GM15510 (cell line): ENCODE results near the gene SOX15.

Source experiments
- POLR2A ChIP-seq: IDR thresholded peaks from 3 replicates; pipeline ENCODE4 v1.6.1; 2011; ENCODE audit warnings: borderline replicate concordance; ENCODE audit not compliant: insufficient read length; ENCODE audit errors: extremely low read depth

Gene SOX15

DNA sequence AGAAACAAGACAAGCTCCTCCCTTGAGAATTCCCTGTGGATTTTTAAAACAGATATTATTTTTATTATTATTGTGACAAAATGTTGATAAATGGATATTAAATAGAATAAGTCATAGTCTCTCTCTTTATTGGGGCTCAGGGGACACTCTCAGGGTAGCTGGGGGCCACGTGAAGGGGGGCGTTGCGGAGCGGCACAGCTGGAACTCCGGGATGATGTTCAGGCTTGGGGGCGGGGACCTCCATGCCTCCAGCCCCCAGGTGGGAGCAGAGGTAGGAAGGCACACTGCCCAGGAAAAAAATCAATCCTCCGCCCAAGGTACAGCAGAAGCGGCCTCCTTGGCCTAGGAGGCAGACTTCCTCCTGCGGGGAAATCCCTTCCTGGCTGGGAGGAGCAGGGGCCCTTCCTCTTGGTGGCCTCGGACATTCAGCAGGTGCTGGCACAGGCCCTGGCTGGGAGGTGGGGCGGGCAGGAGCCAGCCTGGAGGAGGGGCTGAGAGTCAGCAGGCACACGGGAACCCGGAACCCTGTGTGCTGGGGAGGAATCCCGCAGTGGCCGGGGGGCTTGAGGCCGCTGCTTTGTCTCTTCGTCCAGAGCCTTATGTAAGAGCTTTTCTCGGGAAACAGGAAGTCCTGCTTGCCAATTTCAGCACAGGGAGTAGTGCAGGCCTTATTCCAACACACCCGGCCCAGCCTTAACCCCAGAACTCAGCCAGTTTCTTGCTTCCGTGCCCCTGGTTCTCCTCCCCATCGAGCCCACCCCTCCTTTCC lies 31.9 kb downstream of the SOX15 start:
- peak; percentile 51 for TF ChIP-seq POLR2A

DNA sequence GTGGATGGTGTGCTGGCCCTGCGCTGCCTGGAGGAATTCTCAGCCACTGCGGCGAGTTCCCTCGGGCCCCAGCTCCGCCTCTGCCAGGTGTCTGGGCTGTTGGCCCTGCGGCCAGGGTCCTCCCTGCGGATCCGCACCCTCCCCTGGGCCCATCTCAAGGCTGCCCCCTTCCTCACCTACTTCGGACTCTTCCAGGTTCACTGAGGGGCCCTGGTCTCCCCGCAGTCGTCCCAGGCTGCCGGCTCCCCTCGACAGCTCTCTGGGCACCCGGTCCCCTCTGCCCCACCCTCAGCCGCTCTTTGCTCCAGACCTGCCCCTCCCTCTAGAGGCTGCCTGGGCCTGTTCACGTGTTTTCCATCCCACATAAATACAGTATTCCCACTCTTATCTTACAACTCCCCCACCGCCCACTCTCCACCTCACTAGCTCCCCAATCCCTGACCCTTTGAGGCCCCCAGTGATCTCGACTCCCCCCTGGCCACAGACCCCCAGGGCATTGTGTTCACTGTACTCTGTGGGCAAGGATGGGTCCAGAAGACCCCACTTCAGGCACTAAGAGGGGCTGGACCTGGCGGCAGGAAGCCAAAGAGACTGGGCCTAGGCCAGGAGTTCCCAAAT lies 32.6 kb downstream of the SOX15 start:
- no peak for TF ChIP-seq POLR2A

DNA sequence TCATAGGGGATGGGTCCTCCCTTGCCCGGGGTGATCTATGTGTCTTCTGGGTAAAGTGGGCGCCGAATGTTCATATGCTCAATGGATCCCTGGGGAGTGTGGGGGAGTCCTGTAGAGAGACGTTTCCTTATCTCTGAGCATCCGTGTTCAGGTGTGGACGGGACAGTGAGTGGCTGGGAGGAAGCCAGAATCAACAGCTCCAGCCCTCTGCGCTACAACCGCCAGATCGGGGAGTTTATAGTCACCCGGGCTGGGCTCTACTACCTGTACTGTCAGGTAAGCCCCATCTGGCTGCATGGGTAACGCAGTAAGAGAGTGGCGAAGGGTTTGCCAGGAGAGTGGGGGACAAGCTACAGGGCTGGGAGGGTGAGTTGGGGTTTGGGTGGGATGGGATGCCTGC lies 33.3 kb downstream of the SOX15 start:
- TF ChIP-seq POLR2A = no peak

DNA sequence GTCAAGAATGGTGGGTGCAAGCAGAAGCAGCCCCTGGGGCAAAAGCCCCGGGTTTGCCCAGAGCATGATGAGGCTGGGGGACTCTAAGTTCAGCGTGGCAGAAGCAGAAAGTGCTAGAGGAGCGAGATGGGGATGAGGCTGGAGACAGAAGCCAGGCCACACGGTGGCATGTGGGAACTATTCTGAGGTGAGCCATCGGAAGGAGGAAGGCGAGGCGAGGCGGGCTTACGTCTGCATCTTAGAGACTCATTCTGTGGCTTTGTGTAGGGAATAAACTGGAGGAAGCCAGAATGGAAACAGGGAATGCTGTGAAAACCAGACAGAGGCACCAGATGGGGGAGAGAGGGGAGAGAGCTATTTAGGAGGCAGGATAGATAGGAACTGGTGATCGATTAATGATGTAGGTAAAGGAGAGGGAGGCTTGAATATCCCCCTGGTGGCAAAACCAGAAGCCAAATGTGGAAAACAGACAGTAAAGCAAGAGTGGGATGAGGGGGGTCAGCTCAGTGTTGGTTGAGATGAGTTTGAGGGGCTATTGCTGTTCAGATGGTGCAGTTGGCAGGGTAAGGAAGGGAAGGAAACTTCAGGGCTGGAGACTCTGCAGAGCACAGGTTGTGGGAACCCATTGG lies 34.5 kb downstream of the SOX15 start:
- no peak for TF ChIP-seq POLR2A

DNA sequence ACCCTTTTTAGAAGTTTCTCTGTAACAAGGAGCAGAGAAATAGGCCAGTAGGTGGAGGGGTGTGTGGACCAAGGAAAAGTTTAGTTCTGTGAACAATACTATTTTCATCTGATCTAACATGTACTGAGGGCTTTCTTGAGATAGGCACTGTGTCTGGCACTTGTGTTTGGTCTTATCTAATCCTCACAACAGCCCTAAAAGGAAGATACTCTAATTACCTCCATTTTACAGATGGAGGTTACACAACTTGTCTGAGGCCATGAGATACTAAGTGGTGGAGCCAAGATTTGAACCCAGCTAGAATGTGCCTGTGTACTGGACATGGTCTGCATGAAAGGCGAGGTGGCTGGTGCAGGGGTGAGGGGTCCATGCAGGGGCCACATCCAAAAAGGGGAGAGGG lies 36.5 kb downstream of the SOX15 start:
- TF ChIP-seq POLR2A = no peak

DNA sequence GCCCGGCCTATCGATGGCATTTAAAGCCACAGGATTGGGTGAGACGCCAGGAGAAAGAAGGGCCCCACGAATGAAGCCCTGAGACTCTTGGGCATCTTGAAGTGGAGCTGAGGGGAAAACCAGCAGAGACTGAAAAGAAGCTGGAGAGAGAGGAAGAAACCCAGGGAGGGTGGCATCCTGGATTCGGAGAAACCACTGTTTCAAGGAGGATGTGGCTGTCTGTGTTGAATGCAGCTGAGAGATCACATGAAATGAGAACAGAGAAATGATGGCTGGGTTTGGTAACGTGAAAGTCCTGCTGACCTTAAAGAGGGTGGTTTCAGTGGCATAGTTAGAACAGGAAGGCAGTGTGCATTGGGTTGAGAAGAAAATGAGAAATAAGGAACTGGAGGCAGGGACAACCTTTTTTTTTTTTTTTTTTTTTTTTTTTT lies 37.3 kb downstream of the SOX15 start:
- no peak for TF ChIP-seq POLR2A

DNA sequence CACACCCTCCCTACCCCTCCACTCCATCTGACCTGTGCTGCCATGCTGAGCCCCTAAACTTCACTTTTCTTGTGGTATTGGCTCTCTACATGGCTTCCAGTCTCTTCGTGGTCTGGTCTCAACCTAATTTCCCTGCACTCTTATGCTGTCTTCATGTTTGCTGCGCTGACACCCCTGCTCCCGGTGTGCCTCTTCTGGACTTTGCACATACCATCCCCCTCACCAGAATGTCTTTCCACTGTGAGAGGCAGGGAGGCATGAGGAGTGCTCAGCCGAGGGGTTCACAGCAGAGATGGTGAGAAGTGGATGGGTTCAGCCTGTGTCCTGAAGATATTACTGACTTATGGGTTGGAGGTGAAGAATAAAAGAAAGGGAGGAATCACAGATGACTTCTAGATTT lies 38.5 kb downstream of the SOX15 start:
- TF ChIP-seq POLR2A = no peak

DNA sequence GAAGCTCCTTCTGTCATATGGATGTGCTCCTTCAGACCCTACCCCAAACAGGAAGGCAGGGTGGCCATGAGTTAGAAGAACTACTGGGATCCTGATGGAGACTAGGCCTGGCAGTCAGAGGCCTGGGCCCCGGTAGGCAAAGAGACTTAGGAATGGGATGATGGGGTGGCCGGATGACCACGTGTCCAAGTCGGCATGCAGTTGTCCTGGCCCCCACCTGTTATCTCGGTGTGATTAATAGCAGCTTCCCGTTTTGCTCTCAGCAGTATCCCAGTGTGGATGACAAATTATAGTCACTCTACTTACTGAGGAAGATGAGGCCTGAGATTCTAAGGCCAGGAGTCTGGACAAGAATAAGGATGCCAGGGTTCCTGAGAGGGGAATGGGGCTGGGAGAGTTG lies 39.5 kb downstream of the SOX15 start:
- TF ChIP-seq POLR2A = no peak

DNA sequence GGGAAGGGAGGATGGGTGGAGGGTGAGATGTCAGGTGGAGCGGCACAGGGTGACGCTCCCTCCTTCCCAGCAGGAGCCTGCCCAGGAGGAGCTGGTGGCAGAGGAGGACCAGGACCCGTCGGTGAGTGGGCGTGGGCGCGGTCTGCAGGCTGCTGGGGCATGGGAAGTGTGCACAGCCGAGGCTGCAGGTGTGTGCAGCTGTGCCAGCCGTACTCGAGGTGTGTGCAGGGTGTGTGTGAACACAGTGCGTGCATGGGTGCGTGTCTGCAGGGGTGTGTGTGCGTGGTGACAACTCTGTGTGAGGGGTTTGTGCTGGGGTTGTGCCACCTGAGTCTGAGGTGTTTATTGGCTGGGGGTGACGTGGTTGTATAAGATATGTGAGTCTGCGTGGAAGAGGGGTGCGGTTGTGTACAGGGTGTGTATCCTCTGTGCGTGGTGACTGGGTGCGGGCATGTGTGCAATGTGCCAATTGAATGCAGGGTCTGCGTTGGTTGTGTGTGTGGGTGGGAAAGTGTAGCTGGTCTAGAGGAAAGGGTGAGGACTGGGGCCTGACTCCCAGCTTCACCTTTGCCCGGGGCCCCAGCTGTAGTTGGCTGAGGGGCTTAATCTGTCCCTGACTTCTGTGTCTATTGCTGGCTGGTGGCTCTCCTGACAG lies 40.4 kb downstream of the SOX15 start:
- no peak for TF ChIP-seq POLR2A

DNA sequence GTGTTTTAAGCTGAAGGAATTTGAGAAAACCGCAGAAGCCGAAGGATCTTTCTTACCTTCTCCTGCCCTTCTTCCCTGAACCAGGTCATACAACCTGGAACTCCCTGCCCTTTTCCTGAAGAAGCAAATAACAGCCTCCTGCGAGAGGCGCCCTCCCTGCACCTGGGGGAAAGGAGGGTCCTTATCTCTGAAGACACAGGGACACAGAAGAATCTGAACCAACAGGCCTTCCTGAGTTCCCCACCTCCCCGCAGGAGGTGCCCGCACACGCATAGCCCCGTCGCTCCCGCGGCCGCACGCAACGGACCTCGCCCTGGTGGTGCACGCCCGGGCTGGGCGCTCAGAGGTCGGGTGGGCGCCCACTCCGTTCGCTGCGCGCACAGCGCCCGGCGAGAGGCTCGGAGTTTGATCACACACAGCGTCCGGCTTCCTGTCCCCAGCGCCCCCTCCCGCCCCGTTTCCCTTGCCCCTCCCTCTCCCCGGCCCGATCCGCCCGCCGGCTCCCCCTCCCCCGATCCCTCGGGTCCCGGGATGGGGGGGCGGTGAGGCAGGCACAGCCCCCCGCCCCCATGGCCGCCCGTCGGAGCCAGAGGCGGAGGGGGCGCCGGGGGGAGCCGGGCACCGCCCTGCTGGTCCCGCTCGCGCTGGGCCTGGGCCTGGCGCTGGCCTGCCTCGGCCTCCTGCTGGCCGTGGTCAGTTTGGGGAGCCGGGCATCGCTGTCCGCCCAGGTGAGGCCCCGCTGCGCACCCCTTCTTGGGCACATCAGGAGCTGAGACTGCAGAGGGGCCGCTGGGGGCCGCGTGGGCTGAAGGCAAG lies 41.1 kb downstream of the SOX15 start, which contains the start of gene TNFSF12:
Gene TNFSF12 (plus strand): TSS at position 474 of the 816 bp plus-strand sequence. CDS start 96 bp downstream, at position 570.
- peak; percentile 65 for TF ChIP-seq POLR2A

DNA sequence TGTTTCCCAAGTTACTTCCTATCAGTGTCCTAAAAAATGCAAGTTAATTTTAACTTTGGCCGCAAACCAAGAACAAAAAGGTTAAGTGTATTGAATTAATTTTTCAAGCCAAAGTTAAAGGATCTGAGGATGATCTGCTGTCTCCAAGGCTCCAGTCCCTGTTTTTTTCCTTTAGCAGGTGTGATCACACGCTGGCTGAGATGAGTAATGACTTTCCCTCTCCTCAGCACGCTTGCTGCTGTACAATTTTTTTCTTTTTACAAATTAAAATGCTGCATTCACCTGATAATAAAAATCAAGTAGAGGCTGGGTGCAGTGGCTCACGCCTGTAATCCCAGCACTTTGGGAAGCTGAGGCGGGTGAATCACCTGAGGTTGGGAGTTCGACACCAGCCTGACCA lies 45.0 kb downstream of the SOX15 start:
- TF ChIP-seq POLR2A = no peak

DNA sequence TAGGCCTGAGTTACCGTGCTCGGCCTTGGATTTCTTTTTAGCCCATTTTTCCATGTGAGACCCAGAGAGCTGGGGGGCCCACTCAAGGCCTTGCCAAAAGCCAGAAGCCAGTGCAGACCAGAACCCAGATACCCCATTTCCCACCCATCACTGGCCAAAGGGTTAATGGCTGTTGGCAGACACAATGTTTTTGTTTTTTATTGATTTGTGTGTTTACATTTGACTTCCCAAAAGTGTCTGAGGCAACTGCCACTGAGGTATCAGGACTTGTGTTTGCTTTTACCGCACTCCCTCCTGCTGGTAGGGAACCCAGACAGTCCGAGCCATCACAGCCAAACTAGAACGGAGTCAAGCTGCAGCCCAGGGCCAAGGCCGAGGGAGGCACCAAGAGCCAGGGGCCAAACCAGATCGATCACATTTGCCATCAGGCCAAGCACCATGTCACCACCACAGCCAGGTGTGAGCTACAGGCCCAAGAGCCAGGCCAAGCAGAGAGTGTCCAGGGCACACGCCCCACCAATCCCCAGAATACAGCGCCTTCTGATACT lies 48.7 kb downstream of the SOX15 start:
- no peak for TF ChIP-seq POLR2A

DNA sequence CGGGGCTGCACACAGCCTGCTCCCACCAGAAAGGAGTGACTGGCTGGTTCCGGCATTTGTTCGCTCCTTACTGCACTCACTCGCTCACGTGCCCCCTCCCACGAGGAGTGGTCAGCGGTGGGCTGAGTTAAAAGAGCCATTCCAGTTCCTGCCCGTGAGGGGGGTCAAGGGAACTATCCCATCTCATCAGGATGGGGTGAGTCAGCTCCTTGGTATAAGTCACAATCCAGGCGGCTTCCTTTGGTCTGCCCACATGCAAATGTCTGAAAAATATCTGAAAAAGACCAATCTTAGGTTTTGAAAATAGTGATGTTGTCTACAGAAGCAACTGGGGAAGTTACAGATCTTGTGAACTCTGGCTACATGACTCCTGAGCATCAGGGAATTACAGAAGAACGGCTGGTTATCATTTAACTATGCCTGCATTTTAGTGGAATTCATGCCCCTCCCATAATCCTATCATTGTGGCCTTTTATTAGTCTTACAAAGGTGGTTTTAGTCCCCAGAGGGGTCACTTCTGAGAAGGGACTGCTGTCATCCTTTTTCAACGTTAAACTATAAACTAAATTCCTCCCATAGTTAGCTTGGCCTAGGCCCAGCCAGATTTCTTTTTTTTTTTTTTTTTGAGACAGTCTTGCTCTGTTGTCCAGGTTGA lies 50.9 kb downstream of the SOX15 start:
- TF ChIP-seq POLR2A = no peak
